Keratinocyte (primary cell): Measurements from ENCODE around the gene NTN5. TPM values are rescaled to one million over a fixed set of nuclear protein-coding genes. Genes with fewer than 3 reads are reported as not detected.

ENCODE experiments used
- DNase-seq: peaks from one replicate; pipeline ENCODE4 v3.0.0-alpha.2; 2011; ENCODE audit warnings: low read depth, missing footprints, low spot score
- FAIRE-seq: peaks from 2 replicates; lab custom pipeline; 2011; peaks lifted over from hg19 to GRCh38; lab: Jason Lieb, UNC
- H2AFZ ChIP-seq: 2 replicates; pipeline ENCODE4 v1.6.0; 2012; ENCODE audit warnings: low read length, control low read depth, inconsistent platforms; ENCODE audit not compliant: control insufficient read depth
- H3K27ac ChIP-seq: 2 replicates; pipeline ENCODE4 v1.5.1; 2011; ENCODE audit warnings: low read length; ENCODE audit not compliant: control insufficient read depth, insufficient read depth
- H3K27me3 ChIP-seq: 3 replicates; pipeline ENCODE4 v1.6.0; 2011; ENCODE audit warnings: low read length; ENCODE audit not compliant: control insufficient read depth, insufficient read depth; ENCODE audit errors: extremely low read depth
- H3K36me3 ChIP-seq, 2 experiments: 2 replicates in 1 of 2; 3 replicates in 1 of 2; pipeline ENCODE4 v1.5.1; 2011; ENCODE audit warnings: low read length in 2 of 2, mild to moderate bottlenecking in 1 of 2; ENCODE audit not compliant: control insufficient read depth in 2 of 2, insufficient read depth in 2 of 2; ENCODE audit errors: extremely low read depth in 1 of 2
- H3K4me1 ChIP-seq: 3 replicates; pipeline ENCODE4 v1.5.1; 2011; ENCODE audit warnings: low read length; ENCODE audit not compliant: control insufficient read depth, insufficient read depth; ENCODE audit errors: extremely low read depth
- H3K4me2 ChIP-seq: 3 replicates; pipeline ENCODE4 v1.6.0; 2011; ENCODE audit warnings: low read depth, low read length; ENCODE audit not compliant: control insufficient read depth, insufficient read depth; ENCODE audit errors: extremely low read depth
- H3K4me3 ChIP-seq, 3 experiments: fragments of 200-600 bp in 1 of 3; sonication (generic) in 1 of 3; 2 replicates in 2 of 3; 3 replicates in 1 of 3; pipeline ENCODE4 v1.5.1; 2011 to 2016; ENCODE audit warnings: low read length in 3 of 3, mild to moderate bottlenecking in 3 of 3, control low read depth in 2 of 3, inconsistent platforms in 1 of 3, low read depth in 1 of 3, mixed read lengths in 1 of 3, mixed run types in 1 of 3, moderate library complexity in 1 of 3; ENCODE audit not compliant: control insufficient read depth in 2 of 3, insufficient read depth in 2 of 3; ENCODE audit errors: extremely low read depth in 1 of 3
- H3K79me2 ChIP-seq: 2 replicates; pipeline ENCODE4 v1.6.0; 2012; ENCODE audit warnings: low read length; ENCODE audit not compliant: control insufficient read depth, insufficient read depth
- H3K9ac ChIP-seq: 3 replicates; pipeline ENCODE4 v1.6.0; 2011; ENCODE audit warnings: low read length; ENCODE audit not compliant: control insufficient read depth, insufficient read depth; ENCODE audit errors: extremely low read depth
- H3K9me1 ChIP-seq: 3 replicates; pipeline ENCODE4 v1.6.0; 2011; ENCODE audit warnings: low read length; ENCODE audit not compliant: control insufficient read depth, insufficient read depth; ENCODE audit errors: extremely low read depth
- H3K9me3 ChIP-seq: 2 replicates; pipeline ENCODE4 v1.5.1; 2012; ENCODE audit warnings: low read depth, low read length; ENCODE audit not compliant: control insufficient read depth
- H4K20me1 ChIP-seq: 3 replicates; pipeline ENCODE4 v1.6.0; 2011; ENCODE audit warnings: low read length; ENCODE audit not compliant: control insufficient read depth, insufficient read depth; ENCODE audit errors: extremely low read depth
- CTCF ChIP-seq, 3 experiments: IDR thresholded peaks in 1 of 3; conservative IDR thresholded peaks in 1 of 3; optimal IDR thresholded peaks in 1 of 3; 2 replicates in 2 of 3; 3 replicates in 1 of 3; pipeline versions ENCODE3 to v1.5.1; 2011; ENCODE audit warnings: low read length in 3 of 3, mild to moderate bottlenecking in 3 of 3, moderate library complexity in 2 of 3, control low read depth in 1 of 3, inconsistent platforms in 1 of 3; ENCODE audit not compliant: insufficient read depth in 2 of 3; ENCODE audit errors: extremely low read depth in 1 of 3
- EZH2 ChIP-seq: IDR thresholded peaks from one replicate; pipeline ENCODE4 v1.6.1; 2012; ENCODE audit warnings: inconsistent platforms, mild to moderate bottlenecking, low read length, moderate library complexity
- dilution Hi-C: fragments of 300-500 bp; cut with MboI; formaldehyde crosslinking; loops from one replicate; pipeline ENCODE4 v1.7.0; 2020; ENCODE audit warnings: low sequenced_read_pairs; ENCODE audit not compliant: extremely low pct_ligation_motif_present
- polyA plus RNA-seq, 5 experiments: library from polyadenylated mRNA; depleted of rRNA in 3 of 5; stranded (reverse) in 3 of 5; stranded (forward) in 1 of 5; unstranded in 1 of 5; fragments of >200 nt; gene quantifications; 1 replicate in 1 of 5; 2 replicates in 3 of 5; 3 replicates in 1 of 5; pipeline versions ENCODE4 v1.2.1 to v1.2.3, GENCODE V29; 2011 to 2012; ENCODE audit warnings: missing spikeins in 2 of 5, low read depth in 1 of 5, low replicate concordance in 1 of 5

NTN5 gene
- polyA plus RNA-seq, 1 donor (not counting 4 experiments of a cell fraction or from before 2014, with no cell fraction given): 0.07 TPM

- Histone ChIP-seq H3K79me2 (no peaks in the 10 kb centered on the region), H3K4me2 (no peak overlapping the region), H3K9me3 (no peaks in the 10 kb centered on the region), H3K36me3 (peaks cover 0 to 8% of the 10 kb centered on the region in 2 experiments), H2AFZ (no peak overlapping the region), H3K4me3 (no peak overlapping the region), H3K27me3 (no peaks in the 10 kb centered on the region), H4K20me1 (no peaks in the 10 kb centered on the region), H3K27ac (no peak overlapping the region), H3K9ac (no peak overlapping the region), H3K9me1 (no peaks in the 10 kb centered on the region), H3K4me1 (peaks cover 4% of the 10 kb centered on the region)
- dilution Hi-C loops: no loop called here
- DNase-seq (no peak), FAIRE-seq (no peak)
- TF ChIP-seq CTCF (optimal IDR thresholded peaks at IDR 0.05 in 1 of 3, IDR thresholded peaks at IDR 0.05 in 1 of 3, conservative IDR thresholded peaks at IDR 0.05 in 1 of 3; ENCODE audit: extremely low read depth in 1 of 3, insufficient read depth in 2 of 3, low read length in 3 of 3): no peak
These were observed 30.5 kb upstream of the NTN5 start for GRCh38 chr19:48703316-48703715.

- Histone ChIP-seq H4K20me1 (no peaks in the 10 kb centered on the region), H3K9me3 (no peaks in the 10 kb centered on the region), H3K4me1 (peaks cover 10% of the 10 kb centered on the region), H3K27me3 (no peaks in the 10 kb centered on the region), H3K9me1 (no peaks in the 10 kb centered on the region), H3K9ac (no peak overlapping the region), H3K36me3 (peaks cover 0 to 8% of the 10 kb centered on the region in 2 experiments), H3K79me2 (no peaks in the 10 kb centered on the region), H2AFZ (no peak overlapping the region), H3K27ac (no peak overlapping the region), H3K4me2 (no peak overlapping the region), H3K4me3 (no peak overlapping the region)
- FAIRE-seq: no peak
- TF ChIP-seq EZH2 (no peak), CTCF (optimal IDR thresholded peaks at IDR 0.05 in 1 of 3, IDR thresholded peaks at IDR 0.05 in 1 of 3, conservative IDR thresholded peaks at IDR 0.05 in 1 of 3; ENCODE audit: extremely low read depth in 1 of 3, insufficient read depth in 2 of 3, low read length in 3 of 3) (no peak)
- dilution Hi-C loops: no loop called here
- DNase-seq: no peak
These were observed 29.9 kb upstream of the NTN5 start for GRCh38 chr19:48702701-48703100.
